WTC11 (cell line): ENCODE results near the gene DIDO1. TPM values are rescaled to one million over a fixed set of nuclear protein-coding genes. Genes with fewer than 3 reads are reported as not detected.

Experiments used
- ATAC-seq: fragments of 200-7000 bp; cut with Tn5 transposase; 2 replicates; pipeline ENCODE4 v1.10.0; 2021; ENCODE audit warnings: mild to moderate bottlenecking, moderate library complexity
- CTCF ChIA-PET: fragments of 300-600 bp; sonication (Branson Sonifier 250); formaldehyde crosslinking; loops from one replicate; lab custom pipeline; 2021; ENCODE audit warnings: antibody characterized with exemption; lab: Charles Lee
- POLR2A ChIA-PET: fragments of 350-600 bp; sonication (Branson Sonifier 250); formaldehyde crosslinking; loops from one replicate; lab custom pipeline; 2021; ENCODE audit warnings: antibody characterized with exemption; lab: Charles Lee
- DNase-seq: peaks from one replicate; pipeline ENCODE4 v3.0.0; 2021; ENCODE audit warnings: low spot score
- H3K27ac Mint-ChIP-seq: 2 replicates; pipeline ENCODE4 v1.8.0; 2021; ENCODE audit warnings: mixed read lengths
- H3K27me3 Mint-ChIP-seq: 2 replicates; pipeline ENCODE4 v1.8.0; 2021; ENCODE audit warnings: low read depth, mild to moderate bottlenecking, moderate library complexity, mixed read lengths
- H3K36me3 Mint-ChIP-seq: 2 replicates; pipeline ENCODE4 v1.8.0; 2021; ENCODE audit warnings: mixed read lengths
- H3K4me1 Mint-ChIP-seq: 2 replicates; pipeline ENCODE4 v1.8.0; 2022; ENCODE audit warnings: mixed read lengths
- H3K4me3 Mint-ChIP-seq: 2 replicates; pipeline ENCODE4 v1.8.0; 2021; ENCODE audit warnings: mild to moderate bottlenecking, moderate library complexity, mixed read lengths
- H3K9me3 Mint-ChIP-seq: 2 replicates; pipeline ENCODE4 v1.8.0; 2021; ENCODE audit warnings: mixed read lengths
- AR ChIP-seq: fragments of 250-450 bp; sonication (Bioruptor Pico); IDR thresholded peaks from 2 replicates; pipeline ENCODE4 v1.9.0; 2021; ENCODE audit warnings: mild to moderate bottlenecking
- ATF1 ChIP-seq: sonication (generic); formaldehyde crosslinking; IDR thresholded peaks from 2 replicates; pipeline ENCODE4 v1.8.1; 2023; ENCODE audit warnings: mild to moderate bottlenecking, moderate library complexity, missing genetic modification reagents
- ERG ChIP-seq: fragments of 250-450 bp; sonication (Bioruptor Pico); IDR thresholded peaks from 2 replicates; pipeline ENCODE4 v1.8.0; 2021; ENCODE audit warnings: mild to moderate bottlenecking
- ETV6 ChIP-seq: sonication (generic); formaldehyde crosslinking; IDR thresholded peaks from 2 replicates; pipeline ENCODE4 v1.8.1; 2022; ENCODE audit warnings: mild to moderate bottlenecking, missing genetic modification reagents
- FOXP1 ChIP-seq: sonication (generic); formaldehyde crosslinking; IDR thresholded peaks from 2 replicates; pipeline ENCODE4 v1.8.0; 2022; ENCODE audit warnings: missing genetic modification reagents, mild to moderate bottlenecking, moderate library complexity, borderline replicate concordance
- GRHL2 ChIP-seq: fragments of 250-450 bp; sonication (Bioruptor Pico); IDR thresholded peaks from 2 replicates; pipeline ENCODE4 v1.8.0; 2022; ENCODE audit warnings: mild to moderate bottlenecking, moderate library complexity; ENCODE audit not compliant: insufficient replicate concordance, severe bottlenecking
- HMGA2 ChIP-seq: fragments of 250-450 bp; sonication (Bioruptor Pico); IDR thresholded peaks from 2 replicates; pipeline ENCODE4 v1.4.0; 2021; ENCODE audit warnings: mild to moderate bottlenecking, moderate library complexity
- NR3C1 ChIP-seq: sonication (generic); formaldehyde crosslinking; conservative IDR thresholded peaks from 2 replicates; pipeline ENCODE4 v1.8.1; 2023; ENCODE audit warnings: low read depth, mild to moderate bottlenecking, missing genetic modification reagents
- SMAD3 ChIP-seq: sonication (generic); formaldehyde crosslinking; IDR thresholded peaks from 2 replicates; pipeline ENCODE4 v1.8.0; 2022; ENCODE audit warnings: missing genetic modification reagents, mild to moderate bottlenecking, borderline replicate concordance
- SP1 ChIP-seq: sonication (generic); formaldehyde crosslinking; conservative IDR thresholded peaks from 2 replicates; pipeline ENCODE4 v1.8.1; 2022; ENCODE audit warnings: missing genetic modification reagents
- TCF7 ChIP-seq: sonication (generic); formaldehyde crosslinking; IDR thresholded peaks from 2 replicates; pipeline ENCODE4 v1.8.0; 2022; ENCODE audit warnings: mild to moderate bottlenecking, low read depth, missing genetic modification reagents, moderate library complexity
- ZNF138 ChIP-seq: sonication (generic); formaldehyde crosslinking; conservative IDR thresholded peaks from 2 replicates; pipeline ENCODE4 v1.8.1; 2022; ENCODE audit warnings: mild to moderate bottlenecking, moderate library complexity, missing genetic modification reagents
- ZNF232 ChIP-seq: sonication (generic); formaldehyde crosslinking; IDR thresholded peaks from 2 replicates; pipeline ENCODE4 v1.8.0; 2022; ENCODE audit warnings: mild to moderate bottlenecking, missing genetic modification reagents
- ZNF317 ChIP-seq: sonication (generic); formaldehyde crosslinking; IDR thresholded peaks from 2 replicates; pipeline ENCODE4 v1.8.1; 2023; ENCODE audit warnings: low read depth, mild to moderate bottlenecking, moderate library complexity, missing genetic modification reagents, borderline replicate concordance
- ZNF423 ChIP-seq: fragments of 250-450 bp; sonication (Bioruptor Pico); IDR thresholded peaks from 2 replicates; pipeline ENCODE4 v2.1.2; 2022; ENCODE audit warnings: mild to moderate bottlenecking, moderate library complexity
- total RNA-seq: library from RNA; stranded (reverse); gene quantifications from 3 replicates; pipeline ENCODE4 v1.2.3, GENCODE V29; 2021
- TF ChIP-seq, protein P1 (sequence below): sonication (generic); formaldehyde crosslinking; IDR thresholded peaks from 2 replicates; pipeline ENCODE4 v1.8.0; 2022; ENCODE audit warnings: mild to moderate bottlenecking, missing genetic modification reagents
- TF ChIP-seq, protein P2 (sequence below): sonication (generic); formaldehyde crosslinking; IDR thresholded peaks from 2 replicates; pipeline ENCODE4 v1.8.1; 2023; ENCODE audit warnings: mild to moderate bottlenecking, missing genetic modification reagents
- TF ChIP-seq, protein P3 (sequence below): fragments of 250-450 bp; sonication (Bioruptor Pico); IDR thresholded peaks from 2 replicates; pipeline ENCODE4 v1.9.0; 2021; ENCODE audit warnings: mild to moderate bottlenecking
- TF ChIP-seq, protein P4 (sequence below): sonication (generic); formaldehyde crosslinking; IDR thresholded peaks from 2 replicates; pipeline ENCODE4 v1.8.0; 2022; ENCODE audit warnings: missing genetic modification reagents

DIDO1 gene
- total RNA-seq, 1 experiment from 2014 or later: 87.3 TPM

DNA sequence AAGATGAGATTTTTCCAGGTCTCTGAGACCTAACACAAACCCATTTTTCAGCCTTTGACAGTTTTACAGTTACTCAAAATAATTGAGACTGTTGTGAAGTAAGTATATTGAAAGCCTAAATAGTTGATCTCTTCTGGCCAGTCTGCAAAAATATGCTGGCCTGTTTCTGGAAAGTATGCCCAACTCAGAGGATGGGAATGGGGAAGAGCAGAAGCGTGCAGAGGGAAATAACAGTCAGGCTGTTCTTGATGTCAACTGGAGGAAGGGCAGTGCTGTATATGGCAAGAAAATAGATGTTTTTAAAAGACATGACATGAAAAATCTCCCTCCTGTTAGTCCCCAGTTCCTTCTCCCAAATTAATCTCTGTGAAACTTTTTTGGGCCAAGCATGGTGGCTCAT is 15.5 kb upstream of the DIDO1 start:
- DNase-seq (no peak), ATAC-seq (no peak)
- Mint-ChIP-seq H3K9me3 (no peaks in the 10 kb centered on the region), H3K4me3 (no peak overlapping the region), H3K4me1 (peaks cover 24% of the 10 kb centered on the region), H3K27ac (peak overlapping the region; percentile 73), H3K27me3 (no peaks in the 10 kb centered on the region), H3K36me3 (peaks cover 56% of the 10 kb centered on the region)
- POLR2A ChIA-PET: interaction anchor here (1.0 kb wide), 1 partner anchor 13 kb away, joined by 3 read pairs; no protein-coding TSS in a partner anchor
- TF ChIP-seq, protein P1, sequence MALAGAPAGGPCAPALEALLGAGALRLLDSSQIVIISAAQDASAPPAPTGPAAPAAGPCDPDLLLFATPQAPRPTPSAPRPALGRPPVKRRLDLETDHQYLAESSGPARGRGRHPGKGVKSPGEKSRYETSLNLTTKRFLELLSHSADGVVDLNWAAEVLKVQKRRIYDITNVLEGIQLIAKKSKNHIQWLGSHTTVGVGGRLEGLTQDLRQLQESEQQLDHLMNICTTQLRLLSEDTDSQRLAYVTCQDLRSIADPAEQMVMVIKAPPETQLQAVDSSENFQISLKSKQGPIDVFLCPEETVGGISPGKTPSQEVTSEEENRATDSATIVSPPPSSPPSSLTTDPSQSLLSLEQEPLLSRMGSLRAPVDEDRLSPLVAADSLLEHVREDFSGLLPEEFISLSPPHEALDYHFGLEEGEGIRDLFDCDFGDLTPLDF (CRISPR knock-in tag): no peak
- TF ChIP-seq, protein P2, sequence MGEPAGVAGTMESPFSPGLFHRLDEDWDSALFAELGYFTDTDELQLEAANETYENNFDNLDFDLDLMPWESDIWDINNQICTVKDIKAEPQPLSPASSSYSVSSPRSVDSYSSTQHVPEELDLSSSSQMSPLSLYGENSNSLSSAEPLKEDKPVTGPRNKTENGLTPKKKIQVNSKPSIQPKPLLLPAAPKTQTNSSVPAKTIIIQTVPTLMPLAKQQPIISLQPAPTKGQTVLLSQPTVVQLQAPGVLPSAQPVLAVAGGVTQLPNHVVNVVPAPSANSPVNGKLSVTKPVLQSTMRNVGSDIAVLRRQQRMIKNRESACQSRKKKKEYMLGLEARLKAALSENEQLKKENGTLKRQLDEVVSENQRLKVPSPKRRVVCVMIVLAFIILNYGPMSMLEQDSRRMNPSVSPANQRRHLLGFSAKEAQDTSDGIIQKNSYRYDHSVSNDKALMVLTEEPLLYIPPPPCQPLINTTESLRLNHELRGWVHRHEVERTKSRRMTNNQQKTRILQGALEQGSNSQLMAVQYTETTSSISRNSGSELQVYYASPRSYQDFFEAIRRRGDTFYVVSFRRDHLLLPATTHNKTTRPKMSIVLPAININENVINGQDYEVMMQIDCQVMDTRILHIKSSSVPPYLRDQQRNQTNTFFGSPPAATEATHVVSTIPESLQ (CRISPR knock-in tag): no peak
- TF ChIP-seq ZNF317 (CRISPR knock-in tag) (no peak), FOXP1 (CRISPR knock-in tag) (no peak), SMAD3 (CRISPR knock-in tag) (no peak), HMGA2 (CRISPR knock-in tag) (no peak), AR (CRISPR knock-in tag) (no peak), NR3C1 (no peak), ATF1 (no peak), ZNF232 (no peak), GRHL2 (CRISPR knock-in tag) (no peak), ETV6 (CRISPR knock-in tag) (no peak), ERG (CRISPR knock-in tag) (no peak), ZNF423 (CRISPR knock-in tag) (no peak), TCF7 (no peak), SP1 (CRISPR knock-in tag) (no peak), ZNF138 (CRISPR knock-in tag) (no peak)
- TF ChIP-seq, protein P3, sequence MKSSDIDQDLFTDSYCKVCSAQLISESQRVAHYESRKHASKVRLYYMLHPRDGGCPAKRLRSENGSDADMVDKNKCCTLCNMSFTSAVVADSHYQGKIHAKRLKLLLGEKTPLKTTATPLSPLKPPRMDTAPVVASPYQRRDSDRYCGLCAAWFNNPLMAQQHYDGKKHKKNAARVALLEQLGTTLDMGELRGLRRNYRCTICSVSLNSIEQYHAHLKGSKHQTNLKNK (CRISPR knock-in tag): no peak
- TF ChIP-seq, protein P4, sequence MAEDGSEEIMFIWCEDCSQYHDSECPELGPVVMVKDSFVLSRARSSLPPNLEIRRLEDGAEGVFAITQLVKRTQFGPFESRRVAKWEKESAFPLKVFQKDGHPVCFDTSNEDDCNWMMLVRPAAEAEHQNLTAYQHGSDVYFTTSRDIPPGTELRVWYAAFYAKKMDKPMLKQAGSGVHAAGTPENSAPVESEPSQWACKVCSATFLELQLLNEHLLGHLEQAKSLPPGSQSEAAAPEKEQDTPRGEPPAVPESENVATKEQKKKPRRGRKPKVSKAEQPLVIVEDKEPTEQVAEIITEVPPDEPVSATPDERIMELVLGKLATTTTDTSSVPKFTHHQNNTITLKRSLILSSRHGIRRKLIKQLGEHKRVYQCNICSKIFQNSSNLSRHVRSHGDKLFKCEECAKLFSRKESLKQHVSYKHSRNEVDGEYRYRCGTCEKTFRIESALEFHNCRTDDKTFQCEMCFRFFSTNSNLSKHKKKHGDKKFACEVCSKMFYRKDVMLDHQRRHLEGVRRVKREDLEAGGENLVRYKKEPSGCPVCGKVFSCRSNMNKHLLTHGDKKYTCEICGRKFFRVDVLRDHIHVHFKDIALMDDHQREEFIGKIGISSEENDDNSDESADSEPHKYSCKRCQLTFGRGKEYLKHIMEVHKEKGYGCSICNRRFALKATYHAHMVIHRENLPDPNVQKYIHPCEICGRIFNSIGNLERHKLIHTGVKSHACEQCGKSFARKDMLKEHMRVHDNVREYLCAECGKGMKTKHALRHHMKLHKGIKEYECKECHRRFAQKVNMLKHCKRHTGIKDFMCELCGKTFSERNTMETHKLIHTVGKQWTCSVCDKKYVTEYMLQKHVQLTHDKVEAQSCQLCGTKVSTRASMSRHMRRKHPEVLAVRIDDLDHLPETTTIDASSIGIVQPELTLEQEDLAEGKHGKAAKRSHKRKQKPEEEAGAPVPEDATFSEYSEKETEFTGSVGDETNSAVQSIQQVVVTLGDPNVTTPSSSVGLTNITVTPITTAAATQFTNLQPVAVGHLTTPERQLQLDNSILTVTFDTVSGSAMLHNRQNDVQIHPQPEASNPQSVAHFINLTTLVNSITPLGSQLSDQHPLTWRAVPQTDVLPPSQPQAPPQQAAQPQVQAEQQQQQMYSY (CRISPR knock-in tag): no peak
- CTCF ChIA-PET: no interaction called here
